Prostate gland (tissue), 2 donors: Measurements from ENCODE around the gene CD81.

Experiments used
- CTCF ChIP-seq, 4 experiments: fragments of 200-600 bp in 2 of 4; fragments of 450-650 bp in 2 of 4; sonication (generic) in 2 of 4; IDR thresholded peaks; 1 replicate in 3 of 4; 2 replicates in 1 of 4; pipeline ENCODE4 v1.5.1; 2016 to 2019; ENCODE audit warnings: antibody characterized with exemption in 4 of 4, mild to moderate bottlenecking in 2 of 4, moderate library complexity in 2 of 4
- POLR2A ChIP-seq: fragments of 450-650 bp; IDR thresholded peaks from one replicate; pipeline ENCODE4 v1.6.1; 2016; ENCODE audit warnings: antibody characterized with exemption, mild to moderate bottlenecking
- POLR2AphosphoS5 ChIP-seq: sonication (generic); formaldehyde crosslinking; IDR thresholded peaks from one replicate; pipeline ENCODE4 v1.6.1; 2017; ENCODE audit warnings: antibody characterized with exemption

- TF ChIP-seq CTCF (IDR thresholded peaks at IDR 0.05) = no peak
- TF ChIP-seq POLR2AphosphoS5 = no peak
- no peak for TF ChIP-seq POLR2A
Observed at GRCh38 chr11:2443406-2443805, 66.3 kb downstream of the CD81 start.
